HCEC 1CT (cell line): Measurements from ENCODE around the gene C1orf210.

ENCODE experiments used
- DNase-seq: peaks from one replicate; pipeline ENCODE4 v3.0.0-alpha.2; 2017

C1orf210 gene

GRCh38 chr1:43293176-43293575, 7.8 kb upstream of the C1orf210 start:
- DNase-seq, result no peak

DNA sequence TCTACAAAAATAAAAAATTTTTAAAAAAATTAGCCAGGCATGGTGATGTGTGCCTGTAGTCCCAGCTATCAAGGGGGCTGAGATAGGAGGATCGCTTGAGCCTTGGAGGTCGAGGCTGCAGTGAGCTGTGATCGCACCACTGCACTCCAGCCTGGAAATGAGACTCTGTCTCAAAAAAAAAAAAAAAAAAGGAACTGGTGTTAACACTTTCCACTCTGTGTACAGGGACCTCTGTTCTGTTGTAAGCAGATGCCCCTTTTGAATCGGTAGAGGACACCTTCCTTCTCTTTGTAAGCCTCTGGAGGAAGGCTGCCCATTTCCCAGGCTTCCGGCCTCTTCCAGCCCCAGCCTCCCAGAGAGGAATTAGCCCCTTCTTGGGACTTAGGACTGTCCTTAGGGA, 7.3 kb upstream of the C1orf210 start:
- DNase-seq, result no peak

DNA sequence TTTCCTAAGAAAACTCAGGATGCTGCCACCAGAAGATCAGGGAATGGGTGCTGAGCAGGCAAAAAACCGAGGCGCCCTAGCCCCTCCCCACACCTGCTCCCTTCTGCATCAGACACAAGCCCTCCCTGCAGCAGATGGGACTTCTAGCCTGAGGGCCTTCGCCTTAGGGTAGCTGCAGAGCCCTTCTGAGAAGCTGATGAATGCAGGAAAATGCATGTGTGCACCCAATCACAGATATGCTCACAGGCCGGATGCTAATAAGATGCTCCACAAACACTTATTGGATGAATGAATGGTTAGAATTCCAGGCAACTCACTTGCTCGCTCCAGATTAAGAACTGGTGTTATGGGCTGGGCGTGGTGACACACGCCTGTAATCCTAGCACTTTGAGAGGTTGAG, 6.8 kb upstream of the C1orf210 start:
- no peak for DNase-seq

DNA sequence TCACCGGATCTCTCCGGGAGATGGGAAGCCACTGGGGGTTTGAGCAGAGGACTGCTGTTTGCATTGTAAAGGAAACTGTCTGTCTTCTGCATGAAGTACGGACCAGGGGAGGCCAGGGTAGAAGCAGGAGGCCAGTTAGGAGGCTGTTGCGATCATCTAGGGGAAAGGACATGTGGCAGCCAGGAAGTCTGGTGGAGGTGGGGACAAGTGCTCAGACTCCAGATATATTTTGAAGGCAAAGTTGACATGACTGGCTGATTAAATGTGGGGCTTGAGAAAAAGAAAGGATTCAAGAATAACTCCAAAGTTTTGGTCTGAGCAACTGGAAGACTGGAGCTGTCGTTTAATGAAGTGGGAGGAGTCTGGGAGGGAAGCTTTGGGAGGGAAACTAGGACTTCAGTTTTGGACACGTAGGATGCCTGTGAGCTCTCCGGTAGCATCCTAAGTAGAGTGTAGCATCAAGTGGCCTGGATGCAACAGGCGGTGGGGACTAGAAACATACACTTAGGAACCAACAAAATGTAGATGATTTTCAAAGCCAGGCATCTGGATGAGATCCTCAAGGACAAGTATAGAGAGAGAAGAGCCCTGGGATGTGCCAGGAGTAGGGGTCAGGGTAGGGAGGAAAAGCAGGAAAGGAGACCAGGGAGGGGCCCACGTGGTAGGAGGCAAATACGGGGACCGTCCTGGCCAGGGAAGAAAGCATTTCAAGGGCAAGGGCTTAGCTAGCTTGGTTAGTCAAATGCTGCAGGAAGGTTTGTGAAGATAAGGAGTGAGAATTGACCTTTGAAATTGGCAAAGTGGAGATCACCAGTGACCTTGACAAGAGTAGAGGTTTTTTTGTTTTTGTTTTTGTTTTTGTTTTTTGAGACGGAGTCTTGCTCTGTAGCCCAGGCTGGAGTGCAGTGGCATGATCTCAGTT, 3.7 kb upstream of the C1orf210 start:
- DNase-seq, result no peak

GRCh38 chr1:43288058-43288784, 2.8 kb upstream of the C1orf210 start:
- no peak for DNase-seq

GRCh38 chr1:43286533-43286932, 1.2 kb upstream of the C1orf210 start:
- no peak for DNase-seq

DNA sequence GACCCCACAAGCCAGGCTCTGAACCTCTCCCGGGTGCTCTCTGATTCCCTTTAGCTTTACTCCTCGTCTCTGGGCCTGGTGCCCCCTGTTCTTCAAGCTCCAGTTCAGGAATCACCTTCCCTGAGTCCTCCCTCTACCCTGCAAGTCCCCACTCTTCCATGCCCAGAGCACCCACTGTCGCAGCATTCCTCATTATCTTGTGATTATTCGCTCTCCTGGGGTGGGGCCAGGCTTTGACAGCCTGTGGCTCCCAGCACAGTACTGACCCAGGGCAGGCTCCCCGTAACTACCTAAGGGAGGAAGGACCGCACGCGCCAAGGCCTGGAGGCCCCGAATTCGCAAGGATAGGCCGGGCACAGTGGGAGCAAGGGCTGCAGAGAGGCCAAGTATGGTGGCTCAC, 734 bp upstream of the C1orf210 start:
- no peak for DNase-seq

GRCh38 chr1:43284546-43285110, 753 bp downstream of the C1orf210 start:
- DNase-seq, result no peak

- no peak for DNase-seq
Observed at GRCh38 chr1:43284065-43284464, 1.3 kb downstream of the C1orf210 start.

DNA sequence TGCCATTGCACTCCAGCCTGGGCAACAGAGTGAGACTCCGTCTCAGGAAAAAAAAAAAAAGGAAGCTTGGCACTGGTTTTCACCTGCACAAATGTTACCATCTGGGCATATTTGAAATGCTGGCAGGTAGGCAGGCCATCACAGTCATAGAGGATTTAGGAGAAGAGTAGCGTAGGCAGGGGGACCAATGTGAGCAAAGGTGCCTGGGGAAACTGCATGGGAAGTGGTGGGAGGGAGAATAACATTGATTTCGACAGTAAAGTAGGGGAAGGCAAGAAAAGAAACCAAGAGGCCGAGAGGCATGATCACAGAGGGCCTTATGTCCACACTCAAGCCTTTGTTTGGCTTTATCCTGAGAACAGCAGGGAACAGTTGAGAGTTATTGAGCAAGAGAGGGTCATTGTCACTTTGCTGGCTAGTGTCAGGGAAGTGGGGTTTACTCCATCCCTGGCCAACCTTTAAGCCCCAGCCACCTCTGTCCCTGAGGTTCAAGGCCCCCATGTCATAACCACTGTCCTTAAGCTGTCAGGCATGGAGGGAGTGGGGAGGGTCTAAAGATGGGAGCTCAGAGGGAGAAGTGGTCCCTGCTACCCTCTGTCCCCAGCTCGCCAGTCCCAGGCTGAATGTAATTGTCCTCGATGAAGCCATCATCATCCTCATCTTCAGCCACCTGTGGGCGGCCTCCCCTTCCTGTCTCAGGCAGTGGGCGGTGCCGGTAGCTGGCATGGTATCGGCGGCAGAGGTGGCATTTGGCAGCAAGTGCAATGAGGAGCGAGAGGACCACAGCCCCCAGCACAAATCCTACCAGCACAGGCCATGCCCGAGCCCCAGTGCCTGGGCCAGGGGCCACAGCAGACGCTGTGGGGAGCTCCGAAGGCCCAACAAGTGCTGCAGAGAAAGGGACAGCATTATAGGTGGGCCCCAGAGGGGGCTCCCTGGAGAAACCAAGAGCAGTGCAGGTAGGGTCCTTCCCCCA, 2.9 kb downstream of the C1orf210 start:
- no peak for DNase-seq

- no peak for DNase-seq
Observed at GRCh38 chr1:43280692-43281091, 4.7 kb downstream of the C1orf210 start.

- DNase-seq, result no peak
Observed at GRCh38 chr1:43279666-43280065, 5.7 kb downstream of the C1orf210 start.

DNA sequence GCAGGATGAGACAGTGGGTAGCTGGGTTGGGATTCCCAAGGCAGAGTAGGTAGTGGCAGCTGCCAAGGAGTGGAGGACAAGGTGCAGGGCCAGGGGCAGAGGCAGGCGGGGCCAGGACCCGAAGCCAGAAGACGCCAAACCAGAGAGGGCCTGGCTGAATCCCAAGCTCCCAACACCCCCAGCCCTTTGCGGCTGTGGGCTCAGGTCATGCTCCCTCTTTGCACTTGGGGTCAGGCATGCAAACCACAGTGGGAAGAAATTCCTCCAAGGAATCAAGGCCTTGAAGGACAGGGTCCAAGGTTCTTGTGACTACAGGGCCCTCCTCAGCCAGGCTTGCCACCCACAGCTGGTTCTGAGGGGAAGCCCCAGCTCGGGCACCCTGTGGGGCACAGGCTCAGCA, 6.2 kb downstream of the C1orf210 start:
- no peak for DNase-seq

GRCh38 chr1:43277116-43277876, 8.1 kb downstream of the C1orf210 start:
- DNase-seq, result no peak

DNA sequence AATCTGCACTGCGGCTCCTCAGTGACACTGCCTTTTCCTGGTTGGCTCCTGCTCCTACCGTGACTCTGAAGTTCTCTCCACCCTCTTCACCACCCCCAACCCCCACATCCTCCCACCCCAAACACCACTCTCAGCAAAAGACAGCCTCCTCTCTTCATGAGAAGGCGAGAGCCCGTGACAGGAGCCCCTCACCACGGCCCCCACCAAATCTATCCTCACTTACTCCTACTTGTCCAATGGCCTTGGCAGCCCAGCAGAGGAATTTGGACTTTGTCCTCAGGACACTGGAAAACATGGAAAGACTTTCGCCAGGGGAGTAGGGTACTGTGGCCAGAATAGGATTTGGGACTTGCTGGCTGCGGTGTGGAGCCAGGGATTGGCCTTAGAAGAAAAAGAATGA, 8.7 kb downstream of the C1orf210 start:
- DNase-seq, result no peak

DNA sequence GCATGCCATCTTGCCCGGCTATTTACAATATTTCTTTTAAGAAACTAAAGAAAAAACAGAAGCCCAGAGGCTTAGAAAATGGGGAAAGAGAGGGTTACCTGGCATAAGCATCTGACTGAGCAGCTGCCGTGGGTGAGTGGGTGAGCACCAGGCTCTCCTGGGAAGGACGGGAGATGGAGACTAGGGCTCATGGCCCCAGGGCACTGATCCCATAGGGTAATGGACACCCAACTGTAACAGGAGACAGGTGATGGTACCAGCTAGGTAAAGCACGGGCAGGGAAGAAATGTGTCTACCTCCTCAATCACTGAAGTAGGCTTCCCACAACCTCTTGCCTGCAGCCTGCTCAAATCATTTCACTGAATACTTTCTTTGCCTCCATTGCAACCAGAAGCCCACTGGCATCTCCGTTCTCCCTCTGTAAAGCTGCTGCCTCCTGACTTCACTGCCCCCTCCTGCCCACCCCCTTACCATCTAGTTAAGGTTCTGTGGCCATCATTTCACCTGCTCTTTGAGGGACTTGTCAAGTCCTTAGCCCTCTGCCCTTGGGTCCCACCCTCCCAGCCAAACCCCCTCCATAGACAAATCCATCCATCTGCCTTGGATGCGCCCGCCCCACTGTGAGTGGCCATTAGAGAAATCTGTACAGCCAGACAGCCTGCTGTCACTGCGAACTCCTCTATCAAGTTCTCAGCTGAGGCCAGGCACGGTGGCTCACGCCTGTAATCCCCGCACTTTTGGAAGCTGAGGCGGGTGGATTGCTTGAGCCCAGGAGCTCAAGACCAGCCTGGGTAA, 9.4 kb downstream of the C1orf210 start:
- DNase-seq, result no peak

GRCh38 chr1:43274804-43275180, 10.6 kb downstream of the C1orf210 start:
- no peak for DNase-seq

GRCh38 chr1:43274125-43274803, 11.1 kb downstream of the C1orf210 start:
- DNase-seq, result peak; percentile 32

DNA sequence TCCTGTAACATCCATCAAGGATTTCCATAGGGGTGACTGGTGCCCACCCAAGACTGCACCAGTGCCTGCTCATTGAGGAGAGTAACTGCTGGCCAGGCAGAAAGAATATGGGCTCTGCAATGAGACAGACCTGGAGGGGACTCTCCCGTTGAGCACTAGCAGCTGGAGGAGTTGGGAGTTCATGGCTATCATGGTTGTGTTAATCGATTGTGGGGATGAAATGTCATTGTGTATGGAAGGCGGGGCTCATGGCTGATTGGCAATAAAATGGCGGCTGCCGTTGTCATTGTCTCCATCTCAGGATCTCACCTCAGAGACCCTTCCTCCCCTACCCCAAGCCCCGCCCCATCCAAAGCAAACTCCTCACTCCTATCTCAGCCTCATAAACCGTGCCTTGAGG, 11.7 kb downstream of the C1orf210 start:
- DNase-seq, result no peak
